KBM-7 (cell line): ENCODE results near the gene VAV2.

ENCODE experiments used
- DNase-seq: peaks from one replicate; pipeline ENCODE4 v3.0.0-alpha.2; 2015
- in situ Hi-C: fragments of 300-500 bp; cut with MboI; formaldehyde crosslinking; loops from 2 replicates; pipeline ENCODE4 v1.14.3; 2020; ENCODE audit warnings: low sequenced_read_pairs, low pct_unique_long_range_greater_than_20kb, mixed read lengths

The VAV2 gene

DNA sequence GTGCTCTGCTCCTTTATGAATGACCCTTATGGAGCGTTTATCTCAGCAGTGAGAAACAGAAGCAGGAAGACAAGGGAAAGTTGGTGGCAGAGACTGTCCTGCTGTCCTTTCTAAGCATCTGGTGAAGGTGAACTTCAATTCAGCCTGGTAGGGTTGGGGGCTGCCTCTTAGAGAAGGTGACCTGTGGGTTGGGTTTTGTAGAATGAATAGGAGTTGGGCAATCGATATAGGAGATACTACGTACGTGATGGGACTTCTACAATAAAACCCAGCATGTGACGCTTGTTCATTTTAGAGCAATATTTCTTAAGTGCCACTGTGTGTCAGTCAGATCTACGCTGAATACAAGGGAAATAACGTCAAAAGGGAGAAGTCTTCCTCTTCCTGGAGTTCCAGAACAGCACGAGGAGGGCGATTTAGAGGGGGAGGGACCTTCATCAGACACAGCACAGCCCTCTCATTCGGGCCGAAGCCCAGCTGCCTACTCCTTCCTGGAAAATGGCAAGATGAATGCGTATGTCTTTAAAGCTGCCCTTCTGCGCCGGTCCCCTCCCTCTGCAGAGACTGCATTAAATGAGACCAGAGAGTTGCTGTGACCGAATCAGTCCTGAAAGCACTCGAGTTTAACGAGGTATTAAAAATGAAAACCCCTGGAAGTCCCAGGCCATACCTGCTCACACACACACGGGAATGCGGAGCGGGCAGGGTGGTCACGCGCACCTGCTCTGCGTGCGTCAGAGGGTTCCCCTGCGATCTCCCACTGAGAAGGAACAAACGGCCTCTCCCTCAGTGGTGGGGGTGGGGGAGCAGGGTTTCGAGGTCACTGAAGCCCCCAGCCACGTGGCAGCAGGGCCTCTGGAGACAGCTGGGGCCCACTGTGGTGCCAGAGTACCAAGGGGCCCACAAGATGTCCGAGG is 168.7 kb downstream of the VAV2 start:
- DNase-seq = no peak
- in situ Hi-C loops = no loop called here

DNA sequence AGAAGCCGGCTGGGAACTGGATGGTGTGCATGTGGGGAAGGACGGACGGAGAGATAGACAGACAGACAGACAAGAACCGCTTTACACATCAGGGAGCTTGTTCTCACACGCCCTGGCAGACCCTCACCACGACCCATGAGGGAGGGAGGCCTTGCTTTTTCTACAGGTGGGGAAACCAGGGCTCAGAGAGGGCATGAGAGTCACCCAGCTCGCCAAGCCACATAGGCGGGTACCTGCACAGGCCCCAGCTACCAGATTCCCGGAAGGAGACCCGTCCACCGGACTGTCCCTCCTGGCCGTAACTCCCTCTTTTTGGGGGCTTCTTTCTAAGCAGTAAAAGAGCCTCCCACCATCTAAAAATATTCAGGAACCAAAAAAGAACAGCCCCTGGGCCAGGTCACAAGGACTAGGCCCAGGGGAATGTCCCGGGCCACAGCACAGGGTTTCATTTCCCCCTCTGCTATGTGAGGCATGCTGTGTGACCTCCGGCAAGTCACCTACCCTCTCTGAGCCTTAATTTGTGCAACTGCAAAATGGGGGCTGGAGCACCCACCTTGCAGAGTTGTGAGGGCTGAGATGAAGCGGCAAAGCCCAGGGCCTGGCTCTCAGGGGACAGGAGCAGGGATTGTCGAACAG is 169.6 kb downstream of the VAV2 start:
- DNase-seq = no peak
- in situ Hi-C loops = no loop called here

DNA sequence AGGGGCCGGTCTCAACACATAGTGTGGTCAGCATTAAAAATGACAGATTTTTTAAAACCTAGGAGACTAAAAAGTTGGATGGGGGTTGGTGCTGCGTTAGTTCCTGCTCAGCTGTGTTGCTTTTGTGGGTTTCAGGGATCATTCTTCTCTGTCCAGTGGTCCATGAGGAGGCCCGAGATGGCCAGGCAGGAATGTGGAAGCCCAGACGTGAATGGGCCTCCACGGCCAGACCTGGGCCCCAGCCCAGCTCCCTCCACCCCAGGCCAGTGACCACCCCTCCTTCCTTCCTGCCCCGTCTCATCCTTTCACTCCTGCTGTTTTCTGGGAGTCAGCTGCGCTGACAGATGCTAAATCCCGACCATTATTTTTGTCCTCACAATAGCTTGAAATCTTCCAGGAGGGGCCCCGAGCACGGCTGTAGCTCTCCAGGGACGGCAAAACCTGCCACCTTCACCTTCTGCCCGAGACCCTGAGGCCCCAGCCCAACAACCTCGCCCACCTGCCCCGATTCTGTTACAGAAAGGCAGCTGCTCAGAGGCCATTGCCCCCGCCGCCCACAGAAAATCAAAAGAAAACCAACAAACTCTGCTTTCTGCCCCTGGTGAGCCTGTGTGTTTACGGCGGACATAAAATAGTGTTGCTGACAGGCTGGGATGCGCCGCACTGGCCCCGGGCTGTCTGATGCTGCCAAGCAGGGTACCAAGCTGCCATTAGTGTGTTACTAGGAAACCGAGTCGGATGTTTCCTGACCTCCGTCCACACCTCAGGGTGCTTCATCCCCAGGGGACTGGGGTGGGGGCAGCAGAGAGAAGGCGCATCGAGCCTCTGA is 170.3 kb downstream of the VAV2 start:
- in situ Hi-C loops = no loop called here

DNA sequence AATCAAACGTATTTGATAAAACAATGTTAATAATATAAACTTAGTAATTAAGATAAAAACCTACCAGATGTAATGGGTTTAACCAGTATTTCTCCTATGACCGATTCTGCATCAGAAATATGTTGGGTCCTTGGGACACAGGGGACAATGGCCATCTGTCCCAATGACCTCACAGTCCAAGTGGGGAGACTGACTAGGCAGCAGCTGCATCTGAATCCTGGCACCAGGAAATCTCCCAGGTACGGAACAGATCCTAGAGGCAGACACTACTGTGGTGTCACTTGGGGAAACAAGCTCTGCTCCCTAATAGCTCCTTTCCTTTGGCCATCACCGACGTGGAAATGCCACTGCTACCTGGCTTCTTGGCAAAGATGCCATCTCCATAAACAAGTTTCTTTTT is 172.2 kb downstream of the VAV2 start:
- DNase-seq = no peak
- in situ Hi-C loops = no loop called here

More for the DNA sequence above, 170.3 kb downstream of the VAV2 start:
- no peak for DNase-seq

DNA sequence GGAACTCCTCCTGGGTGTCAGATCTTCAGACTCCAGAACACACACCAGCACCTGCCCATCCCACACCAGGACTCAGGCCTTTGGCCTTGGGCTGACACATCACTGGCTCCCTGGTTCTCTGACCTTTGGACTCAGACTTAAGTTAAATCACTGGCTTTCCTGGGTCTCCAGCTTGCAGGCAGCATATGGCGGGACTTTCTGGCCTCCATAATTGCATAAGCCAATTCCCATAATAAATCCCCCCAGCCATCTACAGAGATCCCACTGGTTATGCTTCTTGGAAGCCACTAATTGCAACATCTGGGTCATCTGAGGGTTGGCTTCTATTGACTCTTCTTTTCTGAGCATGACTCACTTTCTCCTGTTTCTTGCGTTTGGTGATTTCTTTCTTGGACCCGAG is 173.7 kb downstream of the VAV2 start:
- no peak for DNase-seq
- in situ Hi-C loops = no loop called here

DNA sequence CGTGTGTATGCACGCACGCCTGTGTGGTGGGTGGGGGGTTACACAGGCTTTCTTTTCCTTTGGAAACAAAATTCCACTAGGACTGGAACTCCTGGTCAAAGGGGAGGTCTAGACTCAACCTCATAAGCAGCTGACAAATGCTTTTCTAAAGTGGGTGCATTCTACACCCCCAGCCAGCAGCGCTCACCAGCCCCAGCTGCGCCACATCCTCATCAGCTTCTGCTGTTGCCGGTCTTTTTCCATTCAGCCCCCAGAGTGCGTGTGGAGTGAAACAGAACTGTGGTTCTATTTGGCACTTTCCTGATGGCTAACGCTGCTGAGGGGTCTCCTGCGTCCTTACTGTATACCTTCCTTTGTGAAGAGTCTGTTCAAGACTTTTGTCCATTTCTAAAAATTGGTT is 176.3 kb downstream of the VAV2 start:
- in situ Hi-C loops = no loop called here
- DNase-seq = no peak

DNA sequence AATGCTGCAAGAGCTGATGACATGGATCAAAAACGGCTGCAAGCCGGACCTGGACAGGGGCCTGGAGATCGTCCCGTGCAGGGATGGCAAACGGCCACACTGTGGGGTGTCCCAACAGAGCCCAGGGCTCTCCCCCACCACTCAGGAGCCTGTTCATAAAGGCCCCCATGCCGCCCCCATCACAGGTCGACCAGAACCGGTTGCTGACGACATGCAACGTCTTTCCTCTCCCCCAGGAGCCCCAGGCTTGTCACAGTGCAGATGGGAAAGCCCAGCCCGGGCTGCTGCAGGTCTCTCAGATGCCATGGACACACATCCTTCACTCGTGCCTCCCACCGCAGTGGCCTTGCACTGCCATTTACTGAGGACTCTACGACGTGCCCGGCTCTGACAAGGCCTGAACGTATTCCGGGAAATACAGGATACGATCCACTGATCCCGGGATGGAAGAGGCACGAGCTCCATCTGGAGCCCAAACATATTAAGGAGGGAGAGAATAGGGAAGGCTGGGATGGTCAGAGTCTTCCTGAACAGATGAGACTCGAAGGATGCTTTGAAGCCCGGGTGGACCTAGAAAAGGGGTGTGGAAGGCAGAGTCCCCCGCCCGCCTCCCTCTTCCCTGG is 177.4 kb downstream of the VAV2 start:
- DNase-seq = no peak
- in situ Hi-C loops = no loop called here

DNA sequence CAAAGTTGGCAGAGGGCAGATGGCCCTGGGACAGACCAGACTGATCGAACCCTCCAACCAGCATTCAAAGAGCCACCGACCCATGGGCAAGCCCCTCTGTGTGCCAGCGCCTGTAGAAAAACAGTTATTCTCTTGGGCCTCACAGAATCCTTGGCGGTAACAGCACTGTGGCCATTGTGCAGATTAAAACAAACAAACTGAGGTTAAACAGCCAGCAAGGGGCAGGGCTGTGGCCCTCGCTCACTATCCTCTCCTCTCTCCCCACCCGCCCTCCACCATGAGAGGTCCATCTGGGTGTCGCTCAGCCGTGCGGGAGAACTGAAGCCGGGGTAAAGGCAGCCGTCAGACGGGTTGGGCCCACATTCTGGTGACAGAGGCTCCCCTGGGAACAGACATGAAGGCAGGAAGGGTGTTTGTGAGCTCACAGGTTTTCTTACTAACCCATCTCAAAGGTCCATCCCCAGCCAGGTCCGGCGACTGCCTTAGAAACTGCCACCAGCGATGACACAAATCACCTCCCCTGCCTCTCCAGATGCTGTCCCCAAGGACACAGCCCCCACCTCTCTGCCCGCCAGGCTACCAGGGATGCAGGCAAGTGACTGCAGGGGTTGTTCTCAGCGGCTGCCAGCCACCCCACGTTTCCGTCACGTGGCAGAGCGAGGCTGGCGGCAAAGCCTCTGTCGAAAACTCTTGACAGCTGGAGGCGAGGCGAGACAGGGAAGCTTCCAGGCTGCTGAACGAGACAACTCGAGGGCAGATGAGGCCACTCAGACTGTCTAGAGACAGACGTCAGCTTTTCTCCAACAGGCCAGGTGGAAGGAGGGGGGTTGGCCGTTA is 178.2 kb downstream of the VAV2 start:
- in situ Hi-C loops = no loop called here

DNA sequence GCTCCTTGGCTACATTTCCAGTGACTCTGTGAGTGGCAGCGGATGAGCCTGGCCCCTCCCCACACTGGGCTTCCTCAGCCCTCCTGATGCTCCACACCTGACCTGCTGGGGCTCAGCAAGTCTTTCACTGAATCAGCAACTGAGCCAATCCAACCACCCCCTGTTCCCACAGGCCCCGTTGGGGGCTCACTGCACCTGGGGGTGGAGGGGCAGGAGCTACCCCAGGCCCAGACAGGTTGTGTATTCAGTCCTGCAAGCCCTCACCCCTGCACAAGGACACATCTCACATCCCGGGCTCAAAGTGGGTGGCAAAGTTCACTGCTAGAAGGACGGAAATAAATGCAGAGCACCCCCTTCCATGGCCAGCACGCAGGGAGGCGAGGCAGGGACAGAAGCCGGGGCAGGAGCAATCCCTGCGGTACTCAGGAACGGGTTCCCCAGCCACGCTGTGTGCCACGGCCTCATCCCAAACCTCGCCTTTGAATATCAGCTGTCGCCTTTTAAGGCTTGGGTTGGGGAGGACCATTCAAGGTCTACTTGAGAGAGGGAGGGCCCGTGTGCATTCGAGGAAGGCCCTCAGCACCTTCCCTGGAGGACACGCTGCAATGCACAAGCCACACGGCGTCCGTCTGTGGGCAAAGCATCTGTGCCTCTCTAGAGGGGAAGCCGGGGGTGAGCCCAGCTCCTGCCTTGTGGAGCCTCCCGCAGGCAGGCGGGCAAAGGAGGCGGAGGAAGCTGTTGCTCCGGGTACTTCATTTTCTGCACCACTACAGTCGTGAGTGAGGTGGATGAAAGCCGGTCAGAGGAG is 179.0 kb downstream of the VAV2 start:
- in situ Hi-C loops = no loop called here
- no peak for DNase-seq

More for the DNA sequence above, 178.2 kb downstream of the VAV2 start:
- no peak for DNase-seq

DNA sequence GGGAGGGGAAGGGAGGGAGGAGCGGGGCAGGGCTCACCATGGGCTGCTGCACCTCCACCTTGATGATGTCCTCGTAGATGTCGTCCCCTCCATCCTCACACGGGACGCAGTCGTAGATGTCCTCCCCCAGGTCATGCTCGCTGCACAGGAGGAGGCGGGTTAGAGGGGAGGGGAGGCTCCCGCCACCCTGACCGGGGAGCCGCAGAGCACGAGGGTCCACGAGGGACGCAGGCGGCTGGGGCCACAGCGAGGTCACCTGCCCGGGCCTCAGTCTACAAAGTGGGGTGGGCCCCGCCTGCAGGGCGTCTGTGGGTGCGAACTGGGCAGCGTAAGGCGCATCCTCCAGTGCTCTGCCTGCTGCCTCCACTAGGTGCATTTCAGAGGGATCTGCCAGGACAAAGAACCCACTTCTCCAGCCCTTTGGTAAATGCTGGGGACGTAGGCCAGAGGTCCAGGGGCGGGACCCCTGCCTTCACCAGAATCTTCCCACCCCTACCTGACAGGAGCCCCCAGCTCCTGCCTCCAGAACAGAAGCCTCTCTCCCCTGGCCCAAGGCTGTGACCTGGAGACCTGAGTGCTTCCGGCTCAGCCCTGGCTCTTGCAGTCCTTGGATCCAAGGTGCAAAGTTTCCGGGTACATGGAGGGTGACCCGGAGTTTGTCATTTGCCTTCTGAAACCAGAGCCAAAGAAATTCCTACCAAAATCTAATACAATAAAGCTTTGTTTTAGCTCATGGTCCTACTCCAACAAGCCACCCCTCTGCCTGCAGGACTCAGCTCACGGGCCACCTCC is 179.9 kb downstream of the VAV2 start:
- no peak for DNase-seq
- in situ Hi-C loops = no loop called here

DNA sequence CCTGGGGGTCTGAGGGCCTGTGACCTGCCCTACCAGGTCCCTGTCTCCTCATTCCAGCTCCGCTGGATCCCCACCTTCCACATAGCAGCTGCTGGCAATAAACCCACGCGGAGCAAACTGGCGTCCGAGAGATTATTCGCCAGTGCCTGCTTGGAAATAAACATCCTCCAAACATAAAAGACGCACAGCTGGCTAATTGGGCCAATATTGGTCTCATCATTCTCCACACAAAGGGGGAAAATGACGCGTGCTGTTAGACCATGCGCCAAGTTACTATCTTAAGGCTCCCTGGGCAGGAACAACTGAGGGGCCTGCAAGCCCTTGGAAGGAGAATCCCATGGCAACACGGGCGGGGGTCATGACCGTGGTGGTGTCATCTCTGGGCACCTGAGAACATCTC is 180.7 kb downstream of the VAV2 start:
- in situ Hi-C loops = no loop called here
- DNase-seq = no peak

DNA sequence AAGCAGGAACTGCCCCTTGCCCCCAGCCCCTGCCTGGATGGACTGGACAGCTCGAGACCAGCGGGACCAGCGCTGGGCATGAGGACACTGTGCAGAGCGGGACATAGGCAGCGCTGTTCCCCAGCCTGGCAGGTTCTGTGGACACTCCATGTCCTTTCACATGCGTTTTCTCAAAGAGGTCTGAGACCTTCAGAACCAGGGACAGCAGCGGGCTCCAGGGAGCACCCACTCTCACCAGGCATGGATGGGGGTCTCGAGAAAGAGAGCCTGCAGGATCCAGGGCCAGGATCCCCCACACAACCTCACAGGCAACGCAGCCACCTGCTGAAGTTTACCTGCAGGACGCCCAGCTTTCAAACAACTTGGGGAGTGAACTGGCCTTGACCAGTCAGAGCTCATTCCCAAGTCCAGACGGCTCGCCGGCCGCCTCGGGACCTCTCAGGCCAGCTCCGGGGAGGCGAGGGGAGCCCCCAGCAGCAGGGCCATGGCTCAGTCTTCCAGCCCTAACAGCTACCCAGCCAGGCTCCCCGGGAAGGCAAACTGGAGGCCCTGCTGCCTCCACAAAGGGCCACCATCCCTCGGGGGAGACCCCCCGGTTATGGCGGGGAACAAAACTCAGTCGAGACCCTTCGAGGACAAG is 181.4 kb downstream of the VAV2 start:
- in situ Hi-C loops = no loop called here
- no peak for DNase-seq

DNA sequence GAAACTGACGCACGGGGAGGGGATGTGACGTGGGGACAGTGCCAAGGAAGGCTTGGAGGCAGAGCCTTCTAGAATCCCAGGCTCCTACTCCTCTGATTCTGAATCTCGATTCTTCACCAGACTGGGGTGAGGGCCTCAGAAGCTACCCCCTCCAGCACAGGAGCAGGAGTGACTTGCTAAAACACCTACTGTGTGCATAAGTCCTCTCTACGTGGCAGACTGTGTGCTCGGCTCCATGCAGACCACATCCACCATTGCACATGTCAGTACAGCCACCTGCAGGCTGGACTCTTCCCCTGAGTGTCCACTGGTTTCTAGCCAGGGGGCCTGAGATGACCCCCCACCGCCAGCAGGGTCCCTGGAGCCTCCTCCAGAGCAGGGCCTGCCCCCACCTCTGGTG is 182.8 kb downstream of the VAV2 start:
- DNase-seq = no peak
- in situ Hi-C loops = no loop called here

DNA sequence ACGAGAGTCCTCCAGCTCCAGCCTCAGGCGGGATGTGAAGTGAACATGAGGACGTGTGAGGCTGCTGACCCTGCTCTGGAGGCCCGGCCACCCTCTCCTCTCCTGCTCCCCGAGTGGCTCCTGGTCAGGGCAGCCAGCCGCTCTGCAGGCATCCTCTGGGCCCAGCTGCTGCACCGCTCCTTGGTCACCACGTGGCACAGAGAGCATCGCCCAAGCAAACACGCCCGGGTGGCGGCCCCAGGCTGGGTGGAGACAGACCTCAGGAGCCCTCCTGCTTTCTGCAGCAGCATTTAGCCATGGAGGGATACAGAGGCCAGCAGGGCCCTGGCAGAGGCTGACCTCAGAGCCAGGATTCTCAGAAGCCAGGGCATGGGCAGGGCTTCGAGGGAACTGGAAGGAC is 184.3 kb downstream of the VAV2 start:
- in situ Hi-C loops = no loop called here
- no peak for DNase-seq

DNA sequence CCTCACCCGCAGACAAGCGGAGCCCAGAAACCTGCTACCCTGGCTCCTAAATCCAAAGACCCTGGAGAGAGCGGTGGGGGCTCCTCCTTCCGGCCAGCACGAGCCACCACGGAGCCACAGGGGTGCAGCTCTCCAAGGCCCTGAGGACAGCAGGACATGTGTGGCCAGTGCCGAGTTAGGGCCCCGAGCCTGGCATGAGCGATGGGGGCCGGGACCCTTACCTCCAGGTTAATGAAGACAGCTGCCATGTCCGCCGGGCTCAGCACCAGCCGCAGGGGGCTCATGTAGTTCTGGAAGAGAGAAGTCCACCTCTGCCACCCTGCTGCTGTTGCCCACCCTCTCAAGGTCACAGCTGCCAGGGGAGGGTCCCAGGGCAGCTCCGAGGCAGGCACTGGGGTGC is 185.1 kb downstream of the VAV2 start:
- in situ Hi-C loops = no loop called here
- DNase-seq = no peak

DNA sequence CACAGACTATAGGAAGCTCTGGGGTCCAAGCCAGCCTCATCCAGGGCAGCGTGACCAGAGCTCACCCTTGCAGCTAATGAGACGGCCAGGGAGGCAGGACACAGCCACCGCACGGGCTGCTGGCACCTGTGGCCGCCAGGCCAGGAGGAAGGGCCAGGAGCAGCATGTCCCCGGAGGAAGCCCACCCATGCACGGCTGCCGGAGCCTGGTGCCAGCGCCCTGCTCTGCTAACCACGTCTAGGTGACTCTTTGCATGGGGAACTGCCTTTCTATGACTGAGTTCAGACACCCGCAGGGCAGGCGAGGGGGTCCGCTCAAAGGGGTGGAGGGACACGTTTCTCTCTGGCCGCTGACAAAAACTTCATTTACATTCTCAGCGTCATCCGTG is 185.5 kb downstream of the VAV2 start:
- DNase-seq = no peak
- in situ Hi-C loops = no loop called here
